ENCODE measurements around the gene IRS1.

IRS1 gene

GRCh38 chr2:226791056-226791486 lies 8.5 kb downstream of the IRS1 start:
- peak; percentile 29; the same call in 1 of the 2 replicates for TF ChIP-seq YY1 (IDR thresholded peaks at IDR 0.05; ENCODE audit: low read depth)
- peak; percentile 91 for TF ChIP-seq MAX (IDR thresholded peaks at IDR 0.05)
- no peak for TF ChIP-seq CREB1 (IDR thresholded peaks at IDR 0.05; ENCODE audit: low read depth)
- no peak for TF ChIP-seq REST (IDR thresholded peaks at IDR 0.05; ENCODE audit: low read depth)
- TF ChIP-seq CEBPB (IDR thresholded peaks at IDR 0.05) = no peak
- TF ChIP-seq USF1 (IDR thresholded peaks at IDR 0.05) = peak; percentile 34
- no peak for TF ChIP-seq NFIC (IDR thresholded peaks at IDR 0.05)
- TF ChIP-seq TEAD4 (IDR thresholded peaks at IDR 0.05) = peak; percentile 12; the same call in 1 of the 2 replicates

GRCh38 chr2:226790431-226790830 lies 9.2 kb downstream of the IRS1 start:
- no peak for TF ChIP-seq TAF1 (IDR thresholded peaks at IDR 0.05; ENCODE audit: low read depth)
- no peak for TF ChIP-seq EP300 (IDR thresholded peaks at IDR 0.05; ENCODE audit: borderline replicate concordance)
- TF ChIP-seq RAD21 (IDR thresholded peaks at IDR 0.05; ENCODE audit: low read depth) = no peak
- no peak for TF ChIP-seq MAX (IDR thresholded peaks at IDR 0.05)
- no peak for TF ChIP-seq TCF12 (IDR thresholded peaks at IDR 0.05; ENCODE audit: low read depth)
- TF ChIP-seq NFIC (IDR thresholded peaks at IDR 0.05) = no peak
- no peak for TF ChIP-seq FOXM1 (IDR thresholded peaks at IDR 0.05; ENCODE audit: borderline replicate concordance, low read depth)

- no peak for TF ChIP-seq REST (IDR thresholded peaks at IDR 0.05; ENCODE audit: low read depth)
- TF ChIP-seq TCF12 (IDR thresholded peaks at IDR 0.05; ENCODE audit: low read depth) = no peak
- no peak for TF ChIP-seq TAF1 (IDR thresholded peaks at IDR 0.05; ENCODE audit: low read depth)
- no peak for TF ChIP-seq NFIC (IDR thresholded peaks at IDR 0.05)
- TF ChIP-seq RAD21 (IDR thresholded peaks at IDR 0.05; ENCODE audit: low read depth) = no peak
Measured at GRCh38 chr2:226790011-226790410, 9.6 kb downstream of the IRS1 start.

- TF ChIP-seq TCF12 (IDR thresholded peaks at IDR 0.05; ENCODE audit: low read depth) = no peak
Measured at GRCh38 chr2:226788881-226789490, 10.6 kb downstream of the IRS1 start.

- TF ChIP-seq ZBTB7A (IDR thresholded peaks at IDR 0.05; ENCODE audit: low read depth) (no peak), MAX (IDR thresholded peaks at IDR 0.05) (no peak), EGR1 (IDR thresholded peaks at IDR 0.05) (no peak), NFIC (IDR thresholded peaks at IDR 0.05) (no peak), CEBPB (IDR thresholded peaks at IDR 0.05) (no peak), FOXM1 (IDR thresholded peaks at IDR 0.05; ENCODE audit: borderline replicate concordance, low read depth) (no peak)
Measured at GRCh38 chr2:226788064-226788463, 11.6 kb downstream of the IRS1 start.

GRCh38 chr2:226783885-226784284 lies 15.7 kb downstream of the IRS1 start:
- TF ChIP-seq USF1 (IDR thresholded peaks at IDR 0.05) = no peak
- TF ChIP-seq ZBTB7A (IDR thresholded peaks at IDR 0.05; ENCODE audit: low read depth) = no peak
- no peak for TF ChIP-seq TAF1 (IDR thresholded peaks at IDR 0.05; ENCODE audit: low read depth)
- TF ChIP-seq NFIC (IDR thresholded peaks at IDR 0.05) = no peak
- TF ChIP-seq TEAD4 (IDR thresholded peaks at IDR 0.05) = no peak
- no peak for TF ChIP-seq FOXM1 (IDR thresholded peaks at IDR 0.05; ENCODE audit: borderline replicate concordance, low read depth)
- no peak for TF ChIP-seq CEBPB (IDR thresholded peaks at IDR 0.05)
- TF ChIP-seq TCF12 (IDR thresholded peaks at IDR 0.05; ENCODE audit: low read depth) = no peak
- no peak for TF ChIP-seq EGR1 (IDR thresholded peaks at IDR 0.05)
- no peak for TF ChIP-seq YY1 (IDR thresholded peaks at IDR 0.05; ENCODE audit: low read depth)
- no peak for TF ChIP-seq REST (IDR thresholded peaks at IDR 0.05; ENCODE audit: low read depth)
- no peak for TF ChIP-seq MAX (IDR thresholded peaks at IDR 0.05)
- TF ChIP-seq CREB1 (IDR thresholded peaks at IDR 0.05; ENCODE audit: low read depth) = no peak
- TF ChIP-seq EP300 (IDR thresholded peaks at IDR 0.05; ENCODE audit: borderline replicate concordance) = no peak
- TF ChIP-seq RAD21 (IDR thresholded peaks at IDR 0.05; ENCODE audit: low read depth) = no peak

All from Ishikawa (cell line).